ENCODE data around the gene AMBP. TPM values are rescaled to one million over a fixed set of nuclear protein-coding genes. Genes with fewer than 3 reads are reported as not detected.

Gene AMBP
- total RNA-seq, 1 donor = 0.27 TPM

DNA sequence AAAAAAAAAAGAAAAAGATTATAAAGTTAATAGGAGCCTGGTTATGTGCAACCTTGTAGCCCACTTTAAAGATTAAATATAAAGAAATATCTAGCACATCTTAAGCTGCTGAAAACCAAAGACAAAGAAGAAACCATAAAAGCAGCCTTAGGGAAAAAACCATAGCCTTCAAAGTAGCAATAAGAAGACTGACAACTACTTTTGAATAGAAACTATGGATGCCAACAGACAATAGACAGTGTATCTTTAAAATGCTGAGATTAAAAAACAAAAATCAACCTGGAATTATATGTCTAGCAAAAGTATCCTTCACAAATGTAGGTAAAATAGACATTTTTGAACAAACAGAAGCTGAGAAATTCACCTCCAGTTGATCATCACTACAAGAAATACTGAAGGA lies 24.4 kb upstream of the AMBP start:
- TF ChIP-seq, protein P1, sequence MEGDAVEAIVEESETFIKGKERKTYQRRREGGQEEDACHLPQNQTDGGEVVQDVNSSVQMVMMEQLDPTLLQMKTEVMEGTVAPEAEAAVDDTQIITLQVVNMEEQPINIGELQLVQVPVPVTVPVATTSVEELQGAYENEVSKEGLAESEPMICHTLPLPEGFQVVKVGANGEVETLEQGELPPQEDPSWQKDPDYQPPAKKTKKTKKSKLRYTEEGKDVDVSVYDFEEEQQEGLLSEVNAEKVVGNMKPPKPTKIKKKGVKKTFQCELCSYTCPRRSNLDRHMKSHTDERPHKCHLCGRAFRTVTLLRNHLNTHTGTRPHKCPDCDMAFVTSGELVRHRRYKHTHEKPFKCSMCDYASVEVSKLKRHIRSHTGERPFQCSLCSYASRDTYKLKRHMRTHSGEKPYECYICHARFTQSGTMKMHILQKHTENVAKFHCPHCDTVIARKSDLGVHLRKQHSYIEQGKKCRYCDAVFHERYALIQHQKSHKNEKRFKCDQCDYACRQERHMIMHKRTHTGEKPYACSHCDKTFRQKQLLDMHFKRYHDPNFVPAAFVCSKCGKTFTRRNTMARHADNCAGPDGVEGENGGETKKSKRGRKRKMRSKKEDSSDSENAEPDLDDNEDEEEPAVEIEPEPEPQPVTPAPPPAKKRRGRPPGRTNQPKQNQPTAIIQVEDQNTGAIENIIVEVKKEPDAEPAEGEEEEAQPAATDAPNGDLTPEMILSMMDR (IDR thresholded peaks at IDR 0.05; ENCODE audit: insufficient read depth, low read length) = no peak
- H3K4me3 ChIP-seq (ENCODE audit: low read depth, low read length) = no peak overlapping the region
- no peak for DNase-seq (ENCODE audit: low read depth)

DNA sequence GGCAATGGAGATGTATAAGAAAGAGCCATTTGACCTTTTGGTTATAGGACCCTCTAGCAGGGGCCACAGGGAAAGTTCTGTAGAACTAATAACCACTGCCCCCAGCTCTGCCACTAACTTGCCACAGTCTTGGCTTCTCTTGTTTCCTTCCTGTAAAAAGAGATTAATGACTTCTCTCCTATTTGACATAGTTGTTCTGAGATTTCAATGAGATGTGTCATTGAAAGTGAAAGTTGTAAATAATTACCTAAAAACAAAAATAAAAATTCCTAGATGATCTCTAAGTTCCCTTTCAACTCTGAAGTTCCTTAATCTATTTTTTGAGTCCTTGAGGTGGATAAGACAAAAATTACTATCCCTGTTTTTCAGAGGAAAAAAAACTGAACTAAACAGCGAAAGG lies 22.4 kb upstream of the AMBP start:
- H3K4me3 ChIP-seq (ENCODE audit: low read depth, low read length) = no peak overlapping the region
- TF ChIP-seq, protein P1 (IDR thresholded peaks at IDR 0.05; ENCODE audit: insufficient read depth, low read length) = no peak
- DNase-seq (ENCODE audit: low read depth) = no peak

DNA sequence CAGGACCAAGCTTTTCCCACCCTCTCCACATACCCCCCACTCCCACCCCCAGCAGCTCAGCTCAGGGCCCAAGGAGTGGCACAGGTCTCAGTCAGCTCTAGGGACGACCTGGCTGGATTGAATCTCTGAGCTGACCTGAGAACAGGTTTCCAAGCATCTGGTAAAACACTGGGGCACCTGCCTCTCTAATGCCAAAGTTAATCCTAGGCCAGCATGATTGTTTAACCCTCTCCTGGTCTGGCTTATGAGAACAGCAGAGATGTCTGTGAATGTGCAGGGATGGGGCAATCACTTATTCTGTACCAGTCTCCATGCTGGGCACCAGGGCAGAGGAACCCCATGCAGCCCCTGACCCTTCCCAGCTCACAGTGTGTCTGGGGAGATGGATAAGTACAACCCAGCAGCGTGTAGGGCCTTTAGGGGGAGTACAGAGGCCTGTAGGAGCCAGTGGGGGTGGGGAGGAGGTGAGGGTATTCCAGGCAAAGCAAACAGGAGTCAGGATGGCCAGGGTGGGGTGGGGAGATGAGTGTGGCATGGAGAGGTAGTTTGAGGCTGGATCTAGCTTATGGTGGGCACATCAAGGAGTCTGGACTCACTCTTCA lies 21.7 kb upstream of the AMBP start:
- no peak for DNase-seq (ENCODE audit: low read depth)
- H3K4me3 ChIP-seq (ENCODE audit: low read depth, low read length) = no peak overlapping the region
- TF ChIP-seq, protein P1 (IDR thresholded peaks at IDR 0.05; ENCODE audit: insufficient read depth, low read length) = no peak

DNA sequence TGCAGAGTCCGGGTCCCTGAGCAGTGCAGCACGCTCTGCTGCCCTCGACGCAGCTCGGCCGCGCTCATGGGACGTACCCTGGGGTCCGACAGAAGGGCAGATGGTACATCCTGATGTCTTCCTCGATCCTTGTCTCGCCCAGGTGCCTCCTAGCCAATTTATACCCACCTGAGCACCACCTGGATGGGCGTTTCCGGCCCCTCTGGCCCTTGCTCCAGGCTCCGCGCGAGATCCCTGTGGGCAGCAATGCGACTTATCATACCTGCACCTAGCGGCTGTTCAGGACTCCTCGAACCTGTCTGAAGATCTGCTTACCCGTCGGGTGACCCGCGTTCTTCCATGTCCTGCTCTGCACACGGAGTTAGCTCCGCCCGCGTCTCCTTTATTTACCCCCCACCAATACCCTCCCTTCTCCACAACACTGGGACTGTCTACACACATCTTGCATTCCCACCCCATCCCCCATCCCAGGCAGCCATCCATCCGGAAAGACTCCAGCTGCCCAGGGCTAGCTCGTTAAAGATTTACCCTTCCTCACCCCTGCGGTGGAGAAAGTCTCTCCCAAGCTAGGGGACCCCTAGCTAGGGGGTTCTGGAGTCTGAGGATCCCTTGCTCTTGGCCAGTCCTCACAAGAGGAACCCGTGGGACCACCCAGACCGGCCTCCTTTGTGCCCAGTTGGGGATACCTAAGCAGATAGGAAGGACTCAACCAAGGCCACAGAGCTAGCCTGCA lies 21.0 kb upstream of the AMBP start, which contains the start of gene KIF12:
Gene KIF12 (minus strand): TSS at position 357 of the 733 bp plus-strand sequence. CDS start 16 bp downstream, at position 341.
- TF ChIP-seq, protein P1 (IDR thresholded peaks at IDR 0.05; ENCODE audit: insufficient read depth, low read length) = no peak
- peak within 1 kb of the TSS; percentile 50 for H3K4me3 ChIP-seq (ENCODE audit: low read depth, low read length)
- DNase-seq (ENCODE audit: low read depth) = no peak

DNA sequence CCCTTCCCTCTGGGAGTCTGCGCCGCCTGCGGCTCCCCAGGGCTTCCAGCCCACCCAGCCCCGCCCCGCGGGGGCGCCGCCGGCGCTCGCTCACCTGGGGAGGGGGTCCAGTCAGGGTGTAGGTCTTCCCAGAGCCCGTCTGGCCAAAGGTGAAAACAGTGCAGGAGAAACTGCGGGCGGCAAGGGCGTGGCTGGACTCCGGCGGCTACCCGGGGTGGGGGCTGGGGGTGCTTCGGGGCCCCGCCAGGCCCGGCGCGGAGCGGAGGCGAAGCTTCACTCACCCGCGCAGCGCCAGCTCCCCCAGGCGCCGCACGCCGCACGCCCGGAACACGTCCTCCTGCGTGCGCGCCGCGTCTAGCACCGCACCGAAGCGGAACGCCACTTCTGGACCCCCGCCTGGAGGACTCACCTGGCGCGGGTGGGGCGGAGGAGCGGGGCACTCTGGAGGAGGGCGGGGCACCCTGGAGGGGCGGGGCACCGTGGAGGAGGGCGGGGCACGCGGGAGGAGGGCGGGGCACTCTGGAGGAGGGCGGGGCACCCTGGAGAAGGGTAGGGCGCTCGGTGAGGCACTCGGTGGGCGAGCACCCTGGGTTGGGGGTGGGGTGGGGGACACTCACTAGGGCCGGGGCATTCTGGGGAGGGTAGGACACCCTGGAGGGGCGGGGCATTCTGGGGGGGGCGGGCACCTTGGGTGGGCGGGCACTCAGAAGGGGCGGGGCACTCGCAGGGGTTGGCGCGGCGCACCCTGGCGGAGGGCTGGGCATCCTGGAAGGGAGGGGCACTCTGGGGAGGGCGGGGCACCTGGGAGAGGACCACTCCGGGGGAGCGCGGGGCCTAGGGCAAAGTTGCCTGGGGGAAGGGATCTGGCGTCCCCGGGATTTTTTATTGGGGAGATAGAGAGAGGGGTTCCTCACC lies 20.2 kb upstream of the AMBP start:
- peak overlapping the region; percentile 50 for H3K4me3 ChIP-seq (ENCODE audit: low read depth, low read length)
- no peak for DNase-seq (ENCODE audit: low read depth)
- TF ChIP-seq, protein P1 (IDR thresholded peaks at IDR 0.05; ENCODE audit: insufficient read depth, low read length) = no peak

DNA sequence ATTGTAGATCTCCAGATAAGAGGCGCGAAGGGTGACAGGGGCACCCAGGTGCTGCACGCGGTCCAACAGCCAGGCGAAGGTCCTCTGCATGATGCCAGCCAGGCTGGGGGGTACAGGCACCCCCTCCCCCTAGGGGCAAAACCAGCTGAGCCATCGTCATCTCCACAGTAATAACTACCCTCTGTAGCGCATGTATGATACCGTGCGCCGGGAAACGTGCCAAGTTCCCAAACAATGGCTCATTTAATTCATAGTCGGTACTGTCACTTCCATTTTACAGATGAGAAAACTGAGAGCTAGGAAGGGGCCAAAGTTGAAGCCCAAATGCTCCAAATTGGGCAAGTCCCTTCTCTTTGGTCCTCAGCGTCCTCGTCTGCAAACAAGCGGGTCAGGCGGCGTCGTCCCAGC lies 19.5 kb upstream of the AMBP start:
- DNase-seq (ENCODE audit: low read depth) = no peak
- no peak overlapping the region for H3K4me3 ChIP-seq (ENCODE audit: low read depth, low read length)
- TF ChIP-seq, protein P1 (IDR thresholded peaks at IDR 0.05; ENCODE audit: insufficient read depth, low read length) = no peak
